Stimulated activated CD4-positive, alpha-beta T cell treated with anti-CD3 and anti-CD28 coated beads, Interleukin-15, amount 100 ng/mL, for 1 hour (primary cell): ENCODE results near the gene RTBDN.

Experiments
- DNase-seq, 2 donors: peaks; one replicate each; pipeline ENCODE4 v3.0.0-alpha.2; 2020; ENCODE audit warnings: low read depth in 1 of 2, low spot score in 1 of 2

Gene RTBDN

DNA sequence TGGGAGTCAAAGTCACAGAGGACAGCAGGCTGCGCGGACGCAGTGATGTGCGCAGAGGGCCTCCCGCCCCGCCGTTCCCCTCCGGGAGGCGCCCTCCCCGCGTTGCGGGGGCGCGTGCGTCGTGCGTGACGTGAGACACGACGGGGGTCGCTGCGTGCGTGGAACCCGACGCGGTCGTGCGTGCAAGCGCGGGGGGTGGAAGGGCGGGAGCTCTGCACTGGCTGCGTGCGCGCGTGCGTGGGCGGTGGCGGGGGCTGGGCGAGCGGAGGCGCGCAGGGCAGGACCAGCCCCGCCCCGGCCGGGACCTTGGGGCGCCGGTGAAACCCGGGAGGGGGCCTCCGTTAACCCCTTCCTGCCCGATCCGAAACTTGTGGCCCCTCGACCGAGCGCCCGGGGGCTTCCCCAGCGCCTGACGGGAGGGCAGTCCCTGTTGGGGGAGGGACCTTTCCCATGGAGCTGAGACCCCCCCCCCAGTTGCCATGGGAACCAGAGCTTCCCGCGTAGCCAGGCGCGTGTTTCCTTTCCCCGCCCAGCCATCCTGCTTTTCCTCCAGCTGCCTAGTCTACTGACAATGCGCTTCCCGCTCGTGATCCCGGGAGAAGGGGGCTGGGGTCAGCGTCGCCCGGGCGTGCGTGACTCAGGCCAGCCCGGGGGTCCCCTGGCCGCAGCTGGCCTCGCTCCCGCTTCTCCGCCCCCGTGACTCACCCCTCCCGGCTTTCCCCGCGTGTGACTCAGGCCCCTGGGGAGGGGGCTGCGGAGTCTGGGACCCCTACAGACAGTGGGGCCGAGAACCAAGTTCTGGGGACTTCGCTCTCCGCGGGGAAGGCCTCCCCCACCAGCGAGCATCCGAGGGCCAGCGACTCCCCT lies 51.7 kb downstream of the RTBDN start:
- DNase-seq, result peak; percentile 80 to 83

GRCh38 chr19:12782174-12782423 lies 52.3 kb downstream of the RTBDN start:
- no peak for DNase-seq

DNA sequence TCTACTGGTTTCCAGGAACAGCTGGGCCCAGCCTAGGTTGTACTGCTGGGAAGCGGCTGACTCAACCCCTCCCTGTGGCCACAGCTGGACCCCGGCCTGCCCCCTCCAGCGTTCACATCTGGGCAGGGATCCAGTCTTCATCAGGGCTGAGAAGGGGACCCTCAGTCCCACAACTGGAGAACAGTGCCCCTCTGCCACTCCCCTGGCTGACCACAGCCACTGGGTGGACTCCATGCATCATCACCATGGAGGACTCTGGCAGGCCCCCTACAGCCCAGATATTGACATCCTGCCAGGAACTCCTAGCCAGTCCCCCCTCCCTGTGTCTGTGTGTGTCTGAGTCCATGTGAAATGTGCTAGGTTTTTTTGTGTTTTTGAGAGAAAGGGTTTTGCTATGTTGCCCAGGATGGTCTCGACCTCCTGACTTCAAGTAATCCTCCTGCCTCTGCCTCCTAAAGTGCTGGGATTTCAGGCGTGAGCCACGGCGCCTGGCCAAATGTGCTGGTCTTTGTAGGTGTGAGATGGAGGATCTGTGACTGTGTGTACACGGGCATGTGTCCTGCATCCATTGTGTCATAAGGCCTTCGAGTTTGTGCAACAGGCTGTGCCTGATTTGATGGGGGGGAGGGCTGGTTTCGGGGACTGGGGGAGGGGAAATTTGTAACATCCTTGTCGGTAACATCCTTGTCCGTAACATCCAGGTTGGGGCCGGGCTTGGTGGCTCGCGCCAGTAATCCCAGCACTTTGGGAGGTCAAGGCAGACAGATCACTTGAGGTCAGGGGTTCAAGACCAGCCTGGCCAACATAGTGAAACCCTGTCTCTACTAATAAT lies 55.0 kb downstream of the RTBDN start:
- DNase-seq, result no peak

DNA sequence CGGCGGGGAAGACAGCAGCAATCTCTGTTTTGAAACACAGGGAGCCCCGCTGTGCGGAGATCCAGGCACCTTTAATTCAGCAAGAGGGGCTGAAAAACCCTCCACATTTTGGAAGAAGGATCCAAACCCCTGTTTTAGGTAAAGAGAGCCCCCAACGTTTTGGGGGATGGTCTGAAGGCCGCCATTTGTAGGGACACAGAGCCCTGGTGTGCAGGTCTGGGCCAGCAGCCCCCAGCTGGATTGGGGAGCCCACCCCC lies 55.5 kb downstream of the RTBDN start:
- DNase-seq, result no peak

DNA sequence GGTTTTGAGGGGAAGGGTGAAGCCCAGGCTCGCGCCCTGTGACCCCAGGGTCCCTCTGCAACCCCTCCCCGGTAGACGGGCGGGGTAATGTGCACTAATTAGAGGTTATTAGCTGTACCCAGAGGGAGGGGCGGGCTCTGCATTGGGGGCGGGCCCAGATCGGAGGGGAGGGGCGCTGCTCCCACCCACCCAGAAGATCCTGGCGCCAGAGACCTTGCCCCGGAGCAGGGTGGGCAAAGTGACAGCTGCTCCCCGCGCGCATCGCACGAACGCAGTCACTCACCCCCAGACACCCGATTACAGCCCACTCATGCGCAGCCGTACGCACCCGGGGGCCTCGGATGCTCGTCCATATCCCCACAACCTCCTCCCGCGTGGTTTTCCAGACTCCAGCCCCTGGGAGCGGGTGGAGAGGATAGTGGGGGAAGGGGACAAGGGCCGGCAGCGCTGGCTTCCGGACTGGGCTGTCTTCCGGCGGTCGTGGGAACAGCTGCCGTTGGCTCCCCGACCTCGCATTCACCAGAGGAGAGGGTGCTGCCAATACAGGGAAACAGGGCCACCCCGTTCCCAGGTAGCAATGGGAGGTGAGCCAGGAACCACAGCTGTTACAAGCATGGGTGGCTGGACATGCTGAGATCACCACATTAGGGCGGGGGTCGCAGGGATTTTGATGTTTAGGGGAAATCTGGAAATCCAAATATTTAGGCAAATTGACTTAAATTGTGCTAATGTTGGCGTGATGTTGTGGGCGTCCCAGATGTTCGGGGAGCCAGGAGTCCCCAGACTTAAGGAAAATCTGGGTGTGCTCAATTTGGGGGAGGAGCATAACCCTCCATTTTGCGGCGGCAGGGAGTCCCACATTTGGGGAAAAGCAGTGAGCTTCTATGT lies 56.1 kb downstream of the RTBDN start:
- no peak for DNase-seq

DNA sequence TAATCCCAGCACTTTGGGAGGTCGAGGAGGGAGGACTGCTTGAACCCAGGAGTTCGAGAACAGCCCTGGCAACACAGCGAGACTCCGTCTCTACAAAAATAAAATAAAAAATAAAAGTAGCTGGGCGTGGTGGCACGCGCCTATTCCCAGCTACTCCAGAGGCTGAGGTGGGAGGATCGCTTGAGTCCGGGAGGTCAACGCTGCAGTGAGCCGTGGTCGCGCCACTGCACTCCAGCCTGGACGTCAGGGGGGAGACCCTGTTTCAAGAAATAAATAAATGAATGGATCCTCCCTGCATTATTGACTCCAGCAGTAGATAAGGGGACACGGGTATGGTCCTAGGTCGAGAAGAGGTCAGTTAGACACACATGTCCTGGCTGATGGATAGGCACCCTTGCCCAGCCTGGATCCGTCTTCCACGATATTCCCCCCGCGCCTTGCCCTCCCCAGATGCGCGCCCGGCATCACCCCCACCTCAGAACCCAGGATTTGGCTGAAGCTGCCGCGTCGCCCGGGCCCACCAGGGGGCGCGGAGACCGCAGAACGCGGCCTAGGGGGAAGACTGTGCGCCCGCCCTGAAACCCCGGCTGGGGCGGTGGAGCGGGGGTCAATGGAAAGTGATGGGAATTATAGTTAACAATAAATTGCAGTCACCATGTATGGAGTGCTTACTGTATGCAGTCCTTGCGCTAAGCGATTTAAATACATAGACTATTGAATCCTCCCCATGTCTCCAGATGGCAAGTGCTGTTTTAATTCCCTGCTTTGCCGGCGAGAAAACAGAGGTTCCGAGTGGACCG lies 57.0 kb downstream of the RTBDN start:
- DNase-seq, result peak; percentile 65 to 78
